ENCODE data around the gene KBTBD8. TPM values are rescaled to one million over a fixed set of nuclear protein-coding genes. Genes with fewer than 3 reads are reported as not detected.
A peak's percentile ranks its signal among the peaks of the same experiment; 100 is the strongest.

Gene KBTBD8
- total RNA-seq, 6 experiments from 2014 or later, result 0.50 to 2.2 (median 1.2) TPM

DNA sequence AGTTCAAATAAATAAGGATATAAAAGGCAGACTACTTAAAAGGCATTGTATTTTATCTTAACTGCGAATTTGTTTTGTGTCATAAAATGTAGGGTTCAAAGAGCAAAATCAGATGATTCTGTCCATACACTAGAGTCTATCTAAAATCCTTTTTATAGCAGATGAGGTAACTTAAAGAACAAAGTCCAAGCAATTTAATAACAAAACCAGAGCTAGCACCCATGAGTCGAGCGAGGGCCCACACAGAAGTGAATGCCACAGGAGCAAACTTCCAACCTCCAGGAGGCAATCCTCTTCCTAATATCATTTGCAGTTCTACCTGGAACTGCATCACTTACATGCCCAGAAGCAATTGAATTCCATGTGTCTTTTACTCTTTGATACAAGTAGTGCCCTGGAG lies 35.4 kb upstream of the KBTBD8 start:
- Histone ChIP-seq H3K4me1 (no peaks in the 10 kb centered on the region), H3K36me3 (no peaks in the 10 kb centered on the region), H3K27ac (no peak overlapping the region), H3K27me3 (no peaks in the 10 kb centered on the region), H3K9me3 (no peaks in the 10 kb centered on the region), H3K4me3 (no peak overlapping the region)
- 74% methylated on average over 3 of the region's 3 CpGs for WGBS (ENCODE audit: insufficient coverage, low coverage, low lambda C conversion rate, missing lambda C conversion rate)
- no peak for TF ChIP-seq CTCF (IDR thresholded peaks at IDR 0.05)
- TF ChIP-seq POLR2A (IDR thresholded peaks at IDR 0.05), result no peak
- intact Hi-C loops (cut with DNase I), result no loop called here
- no peak for ATAC-seq
- no peak for DNase-seq

- intact Hi-C loops (cut with DNase I), result no loop called here
- peak in 1 of 4 donors; percentile 69 for ATAC-seq
These were observed 26.9 kb upstream of the KBTBD8 start for GRCh38 chr3:66971245-66971644.

GRCh38 chr3:66971891-66972551 lies 26.1 kb upstream of the KBTBD8 start:
- intact Hi-C loops (cut with DNase I), result no loop called here
- DNase-seq (peak; percentile 73 to 78 (median 78)), ATAC-seq (peak; percentile 99 to 100 (median 100))
- H3K4me3 ChIP-seq, result peak overlapping the region; percentile 20 to 41 (median 37)
- no peaks in the 10 kb centered on the region for H3K4me1 ChIP-seq
- no peak overlapping the region for H3K27ac ChIP-seq
- WGBS (ENCODE audit: insufficient coverage, low coverage, low lambda C conversion rate, missing lambda C conversion rate), result 1% methylated on average over 11 of the region's 22 CpGs
- no peaks in the 10 kb centered on the region for H3K9me3 ChIP-seq
- H3K36me3 ChIP-seq, result no peaks in the 10 kb centered on the region
- H3K27me3 ChIP-seq, result no peaks in the 10 kb centered on the region
- TF ChIP-seq POLR2A (IDR thresholded peaks at IDR 0.05), result no peak
- TF ChIP-seq CTCF (IDR thresholded peaks at IDR 0.05), result peak; percentile 75 to 86 (median 80)

More at GRCh38 chr3:66971245-66971644, 26.9 kb upstream of the KBTBD8 start:
- 27% methylated on average over 3 of the region's 3 CpGs for WGBS (ENCODE audit: insufficient coverage, low coverage, low lambda C conversion rate, missing lambda C conversion rate)
- H3K36me3 ChIP-seq, result no peaks in the 10 kb centered on the region
- no peak overlapping the region for H3K4me3 ChIP-seq
- TF ChIP-seq CTCF (IDR thresholded peaks at IDR 0.05) (no peak), POLR2A (IDR thresholded peaks at IDR 0.05) (no peak)
- H3K27ac ChIP-seq, result no peak overlapping the region
- no peaks in the 10 kb centered on the region for H3K27me3 ChIP-seq
- DNase-seq, result no peak
- H3K4me1 ChIP-seq, result no peaks in the 10 kb centered on the region
- no peaks in the 10 kb centered on the region for H3K9me3 ChIP-seq

DNA sequence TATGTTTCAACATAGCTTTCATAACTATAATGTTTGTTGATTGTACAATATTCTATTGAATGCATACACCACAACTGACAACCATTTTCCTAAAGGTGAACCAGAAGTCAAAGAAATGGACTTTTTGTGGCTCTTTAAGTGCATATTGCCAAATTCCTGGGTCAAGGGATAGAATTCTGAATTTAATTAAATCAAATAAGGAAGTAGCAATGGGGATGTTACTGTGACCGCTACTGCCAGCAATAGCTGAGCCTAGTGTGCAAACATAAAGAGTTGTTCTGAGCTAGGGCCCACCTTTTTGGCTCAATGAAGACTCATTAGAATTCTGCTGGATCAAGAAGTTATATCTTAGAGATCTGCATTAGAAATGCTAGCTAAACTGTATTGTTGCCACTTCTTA lies 17.3 kb upstream of the KBTBD8 start:
- no peak for TF ChIP-seq POLR2A (IDR thresholded peaks at IDR 0.05)
- TF ChIP-seq CTCF (IDR thresholded peaks at IDR 0.05), result no peak
- DNase-seq (no peak), ATAC-seq (no peak)
- H3K36me3 ChIP-seq, result no peaks in the 10 kb centered on the region
- H3K4me3 ChIP-seq, result no peak overlapping the region
- no peaks in the 10 kb centered on the region for H3K9me3 ChIP-seq
- H3K27me3 ChIP-seq, result no peaks in the 10 kb centered on the region
- H3K4me1 ChIP-seq, result no peaks in the 10 kb centered on the region
- intact Hi-C loops (cut with DNase I), result no loop called here
- H3K27ac ChIP-seq, result no peak overlapping the region
- 86% methylated on average over 1 of the region's 1 CpG for WGBS (ENCODE audit: insufficient coverage, low coverage, low lambda C conversion rate, missing lambda C conversion rate)
